GM12878 (cell line): ENCODE results near the gene PLK1. TPM values are rescaled to one million over a fixed set of nuclear protein-coding genes. Genes with fewer than 3 reads are reported as not detected.

Experiments
- ATAC-seq: fragments of 200-7000 bp; cut with Tn5 transposase; 3 replicates; pipeline ENCODE4 v1.9.1; 2020; ENCODE audit warnings: mild to moderate bottlenecking, moderate library complexity
- BruUV-seq: library from RNA; stranded (reverse); fragments of 400-500 nt; replicated peaks from 2 replicates; lab custom pipeline; 2021; lab: Mats Ljungman, UMichigan
- CTCF ChIA-PET: fragments of 300-600 bp; sonication (Branson Sonifier 250); formaldehyde crosslinking; extraction: SDS; loops from one replicate; lab custom pipeline; 2021; ENCODE audit warnings: inconsistent platforms; lab: Yijun Ruan, JAX
- POLR2A ChIA-PET: fragments of 350-600 bp; formaldehyde crosslinking; extraction: SDS; loops from one replicate; lab custom pipeline; 2021; ENCODE audit warnings: inconsistent platforms; lab: Charles Lee
- RAD21 ChIA-PET: fragments of 300-600 bp; sonication (Branson Sonifier 250); formaldehyde crosslinking; loops from one replicate; lab custom pipeline; 2023; ENCODE audit warnings: antibody characterized with exemption; ENCODE audit not compliant: unreplicated experiment; lab: Charles Lee
- SMC1A ChIA-PET: fragments of 300-600 bp; sonication (Branson Sonifier 250); formaldehyde crosslinking; loops from one replicate; lab custom pipeline; 2023; ENCODE audit not compliant: unreplicated experiment, uncharacterized antibody; lab: Charles Lee
- DNase-seq: peaks from one replicate; pipeline ENCODE4 v3.0.0-alpha.2; 2011; ENCODE audit warnings: low read depth, low spot score
- FAIRE-seq: peaks from 3 replicates; lab custom pipeline; 2011; peaks lifted over from hg19 to GRCh38; lab: Jason Lieb, UNC
- H2AFZ ChIP-seq: 2 replicates; pipeline ENCODE4 v1.6.0; 2011; ENCODE audit warnings: low read depth, low read length, control low read depth; ENCODE audit not compliant: control insufficient read depth
- H3K27ac ChIP-seq: 2 replicates; pipeline ENCODE4 v1.5.1; 2011; ENCODE audit warnings: control low read depth; ENCODE audit not compliant: control insufficient read depth, insufficient read depth
- H3K27me3 ChIP-seq, 2 experiments: replicated peaks in 1 of 2; 2 replicates each; pipeline versions ENCODE4 v1.6.0 to v1.6.1; 2011; ENCODE audit warnings: low read length in 1 of 2; ENCODE audit not compliant: control insufficient read depth in 2 of 2, insufficient read depth in 2 of 2
- H3K36me3 ChIP-seq, 2 experiments: 2 replicates each; pipeline ENCODE4 v1.5.1; 2011; ENCODE audit warnings: low read length in 1 of 2; ENCODE audit not compliant: control insufficient read depth in 2 of 2, insufficient read depth in 2 of 2
- H3K4me1 ChIP-seq: 2 replicates; pipeline ENCODE4 v1.6.1; 2011; ENCODE audit warnings: mild to moderate bottlenecking, low read length, moderate library complexity, mixed read lengths; ENCODE audit not compliant: control insufficient read depth, insufficient read depth
- H3K4me2 ChIP-seq: 2 replicates; pipeline ENCODE4 v1.6.0; 2011; ENCODE audit warnings: control low read depth; ENCODE audit not compliant: control insufficient read depth, insufficient read depth
- H3K4me3 ChIP-seq: fragments of 200-600 bp; sonication (generic); 2 replicates; pipeline ENCODE4 v1.5.1; 2016
- H3K79me2 ChIP-seq: 2 replicates; pipeline ENCODE4 v1.6.0; 2011; ENCODE audit warnings: low read length; ENCODE audit not compliant: control insufficient read depth, insufficient read depth
- H3K9ac ChIP-seq: 2 replicates; pipeline ENCODE4 v1.8.0; 2011; ENCODE audit warnings: low read length, control low read depth, mixed read lengths; ENCODE audit not compliant: control insufficient read depth, insufficient read depth
- H3K9me3 ChIP-seq: replicated peaks from 3 replicates; pipeline ENCODE4 v1.5.1; 2011; ENCODE audit warnings: mild to moderate bottlenecking, low read length; ENCODE audit not compliant: control insufficient read depth, insufficient read depth
- H4K20me1 ChIP-seq: 2 replicates; pipeline ENCODE4 v1.6.0; 2011; ENCODE audit not compliant: control insufficient read depth, insufficient read depth
- CHD1 ChIP-seq: IDR thresholded peaks from 2 replicates; pipeline ENCODE4 v1.6.1; 2012; ENCODE audit warnings: low read depth, low read length, improper control_type of control experiment
- EED ChIP-seq: sonication (generic); IDR thresholded peaks from 2 replicates; pipeline ENCODE4 v1.6.1; 2016; ENCODE audit warnings: antibody characterized with exemption, low read depth
- EZH2 ChIP-seq: IDR thresholded peaks from 2 replicates; pipeline ENCODE4 v1.6.1; 2012; ENCODE audit warnings: low read depth, mild to moderate bottlenecking, control low read depth, inconsistent platforms, low read length, borderline replicate concordance; ENCODE audit not compliant: control insufficient read depth
- FOXM1 ChIP-seq: IDR thresholded peaks from 2 replicates; pipeline ENCODE4 v1.6.1; 2012; ENCODE audit warnings: low read depth, mild to moderate bottlenecking, inconsistent platforms, low read length, moderate library complexity
- GATAD2B ChIP-seq: fragments of 450-650 bp; conservative IDR thresholded peaks from 2 replicates; pipeline ENCODE4 v1.6.1; 2017; ENCODE audit warnings: low read depth, mild to moderate bottlenecking, moderate library complexity
- JUNB ChIP-seq: IDR thresholded peaks from 2 replicates; pipeline ENCODE4 v1.6.1; 2016; ENCODE audit warnings: antibody characterized with exemption, mild to moderate bottlenecking
- KAT2A ChIP-seq: conservative IDR thresholded peaks from 2 replicates; pipeline ENCODE4 v1.6.1; 2011; ENCODE audit warnings: low read depth, low read length; ENCODE audit not compliant: control insufficient read depth
- KDM1A ChIP-seq: fragments of 200-600 bp; sonication (generic); IDR thresholded peaks from 2 replicates; pipeline ENCODE4 v1.6.1; 2016; ENCODE audit warnings: borderline replicate concordance
- NFIC ChIP-seq: IDR thresholded peaks from 2 replicates; pipeline ENCODE4 v1.6.1; 2012; ENCODE audit warnings: low read depth, mild to moderate bottlenecking, inconsistent platforms, low read length, moderate library complexity
- NR2C2 ChIP-seq: IDR thresholded peaks from 2 replicates; pipeline ENCODE4 v1.6.1; 2011; ENCODE audit warnings: borderline replicate concordance, low read depth; ENCODE audit not compliant: control insufficient read depth, insufficient read length
- NR2F1 ChIP-seq: fragments of 450-650 bp; conservative IDR thresholded peaks from 2 replicates; pipeline ENCODE4 v1.6.1; 2017; ENCODE audit warnings: mild to moderate bottlenecking
- PAX8 ChIP-seq: fragments of 450-650 bp; IDR thresholded peaks from 2 replicates; pipeline ENCODE4 v1.6.1; 2017; ENCODE audit warnings: mild to moderate bottlenecking, moderate library complexity
- PBX3 ChIP-seq: IDR thresholded peaks from 2 replicates; pipeline ENCODE4 v1.6.1; 2011; ENCODE audit warnings: mild to moderate bottlenecking, low read depth, low read length, moderate library complexity; ENCODE audit not compliant: insufficient replicate concordance
- POLR2AphosphoS2 ChIP-seq: IDR thresholded peaks from 2 replicates; pipeline ENCODE4 v1.6.1; 2011; ENCODE audit warnings: low read depth, mild to moderate bottlenecking, low read length, improper control_type of control experiment, moderate library complexity
- POU2F2 ChIP-seq: IDR thresholded peaks from 3 replicates; pipeline ENCODE4 v1.6.1; 2011; ENCODE audit warnings: low read depth, mild to moderate bottlenecking, low read length, borderline replicate concordance
- RB1 ChIP-seq: fragments of 450-650 bp; formaldehyde crosslinking; IDR thresholded peaks from 2 replicates; pipeline ENCODE4 v1.6.1; 2017; ENCODE audit warnings: mild to moderate bottlenecking, borderline replicate concordance
- REST ChIP-seq: IDR thresholded peaks from 2 replicates; pipeline ENCODE4 v1.6.1; 2012; ENCODE audit warnings: mild to moderate bottlenecking, low read depth, low read length
- STAT1 ChIP-seq: fragments of 450-650 bp; conservative IDR thresholded peaks from 2 replicates; pipeline ENCODE4 v1.6.1; 2014; ENCODE audit warnings: antibody characterized with exemption, mild to moderate bottlenecking
- WGBS: methylation state at CpG from one replicate; pipeline ENCODE4 v1.1.6; 2016; ENCODE audit warnings: low lambda C conversion rate; ENCODE audit not compliant: insufficient replicate concordance, insufficient coverage; ENCODE audit errors: missing lambda C conversion rate; 5-methylcytosine and 5-hydroxymethylcytosine counted together
- in situ Hi-C: fragments of 300-500 bp; cut with MboI; formaldehyde crosslinking; loops from 9 replicates; pipeline ENCODE4 v1.14.3; 2018; ENCODE audit warnings: mixed read lengths
- intact Hi-C: fragments of 100-400 bp; cut with micrococcal nuclease; formaldehyde crosslinking; loops from one replicate; pipeline ENCODE4 v1.14.2; 2022; ENCODE audit not compliant: unreplicated experiment
- polyA plus RNA-seq, 11 experiments: library from polyadenylated mRNA; depleted of rRNA in 4 of 11; unstranded in 6 of 11; stranded (reverse) in 5 of 11; fragments of >200 nt; fragmentation: Nextera tagmentation in 4 of 11; fragmentation: Illumina TruSeq in 1 of 11; extraction: Ambion mirVana in 4 of 11; extraction: Trizol in 1 of 11; gene quantifications; 1 replicate in 1 of 11; 2 replicates in 10 of 11; pipeline versions ENCODE4 v1.2.1 to v1.2.3, GENCODE V29; 2011 to 2016; ENCODE audit warnings: inconsistent platforms in 2 of 11, missing spikeins in 2 of 11, low read depth in 1 of 11
- total RNA-seq, 4 experiments: library from RNA; depleted of rRNA in 3 of 4; stranded (reverse); fragments of >200 nt in 3 of 4; fragmentation: Illumina TruSeq in 1 of 4; extraction: Trizol in 1 of 4; gene quantifications; 2 replicates each; pipeline versions ENCODE4 v1.2.1 to v1.2.3, GENCODE V29; 2013 to 2021
- TF ChIP-seq, protein P1 (sequence below): fragments of 450-650 bp; IDR thresholded peaks from 2 replicates; pipeline ENCODE4 v1.6.1; 2017; ENCODE audit warnings: borderline replicate concordance

The PLK1 gene
- total and polyA plus RNA-seq, 10 of the 15 experiments (the other 5 are each of a cell fraction or from before 2014, with no cell fraction given) = 11.3 to 191 (median 84.5) TPM

DNA sequence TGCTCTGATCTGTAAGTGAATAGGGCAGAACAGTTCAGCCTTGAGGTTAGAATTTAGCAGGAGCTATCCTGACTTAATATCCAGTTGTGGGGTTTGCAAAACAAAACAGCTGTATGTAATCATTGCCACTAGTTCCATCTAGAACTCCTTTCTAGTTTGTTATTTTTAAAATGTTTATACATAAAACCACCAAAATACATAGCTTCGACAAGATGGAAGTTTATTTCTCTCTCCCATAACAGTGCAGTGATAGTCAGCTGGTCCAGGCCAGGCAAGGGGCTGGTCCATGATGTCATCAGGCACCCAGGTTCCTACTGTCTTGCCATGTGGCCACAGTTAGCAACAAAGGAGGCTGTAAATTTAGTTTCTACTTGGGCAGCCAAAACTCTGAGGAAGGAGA lies 10.5 kb upstream of the PLK1 start (continued):
- TF ChIP-seq NR2C2 = no peak
- no peak for TF ChIP-seq POU2F2
- TF ChIP-seq CHD1 = no peak
- TF ChIP-seq NFIC = no peak
- no peak for TF ChIP-seq NR2F1
- TF ChIP-seq FOXM1 = no peak
- no peak for TF ChIP-seq KAT2A
- TF ChIP-seq EED = no peak

GRCh38 chr16:23668873-23669272 lies 9.8 kb upstream of the PLK1 start:
- H4K20me1 ChIP-seq = peaks cover 6% of the 10 kb centered on the region; the same call in 1 of the 2 replicates
- WGBS = 96% methylated on average over 4 of the region's 4 CpGs
- ChIA-PET POLR2A (interaction anchor here (1.2 kb wide), 1 partner anchor 9 kb away, joined by 3 read pairs; no protein-coding TSS in a partner anchor), SMC1A (interaction anchor here (0.6 to 1.4 kb wide), 2 partner anchors 14 to 169 kb away, joined by 3 to 6 read pairs; no protein-coding TSS in a partner anchor), CTCF (interaction anchor here (0.6 to 5.1 kb wide), 7 partner anchors 9 to 359 kb away, joined by 3 to 26 read pairs (median 3); partner anchors contain the start of genes EARS2, NDUFAB1, PLK1 and UBFD1), RAD21 (interaction anchor here (1.4 to 1.8 kb wide), 3 partner anchors 9 to 26 kb away, joined by 3 to 5 read pairs (median 5); partner anchors contain the start of gene PLK1)
- H3K27me3 ChIP-seq = no peaks in the 10 kb centered on the region
- intact Hi-C loops = no loop called here
- no peak overlapping the region for H3K27ac ChIP-seq
- in situ Hi-C loops = no loop called here
- FAIRE-seq = no peak
- H2AFZ ChIP-seq = no peak overlapping the region
- H3K4me1 ChIP-seq = peaks cover 26% of the 10 kb centered on the region
- H3K4me3 ChIP-seq = no peak overlapping the region
- DNase-seq = no peak
- H3K9ac ChIP-seq = no peak overlapping the region
- H3K4me2 ChIP-seq = no peak overlapping the region
- BruUV-seq = no TSS peak
- ATAC-seq = no peak
- peaks cover 13 to 17% of the 10 kb centered on the region in 2 experiments for H3K36me3 ChIP-seq
- peaks cover 2% of the 10 kb centered on the region; the same call in 1 of the 2 replicates for H3K79me2 ChIP-seq
- no peaks in the 10 kb centered on the region for H3K9me3 ChIP-seq
- TF ChIP-seq GATAD2B (no peak), EZH2 (no peak), REST (no peak), KDM1A (no peak), POLR2AphosphoS2 (no peak), PBX3 (no peak), RB1 (no peak), PAX8 (no peak), JUNB (no peak), STAT1 (no peak)
- TF ChIP-seq, protein P1, sequence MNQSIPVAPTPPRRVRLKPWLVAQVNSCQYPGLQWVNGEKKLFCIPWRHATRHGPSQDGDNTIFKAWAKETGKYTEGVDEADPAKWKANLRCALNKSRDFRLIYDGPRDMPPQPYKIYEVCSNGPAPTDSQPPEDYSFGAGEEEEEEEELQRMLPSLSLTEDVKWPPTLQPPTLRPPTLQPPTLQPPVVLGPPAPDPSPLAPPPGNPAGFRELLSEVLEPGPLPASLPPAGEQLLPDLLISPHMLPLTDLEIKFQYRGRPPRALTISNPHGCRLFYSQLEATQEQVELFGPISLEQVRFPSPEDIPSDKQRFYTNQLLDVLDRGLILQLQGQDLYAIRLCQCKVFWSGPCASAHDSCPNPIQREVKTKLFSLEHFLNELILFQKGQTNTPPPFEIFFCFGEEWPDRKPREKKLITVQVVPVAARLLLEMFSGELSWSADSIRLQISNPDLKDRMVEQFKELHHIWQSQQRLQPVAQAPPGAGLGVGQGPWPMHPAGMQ = no peak
